ENCODE data around the gene DOCK6.

Gene DOCK6

DNA sequence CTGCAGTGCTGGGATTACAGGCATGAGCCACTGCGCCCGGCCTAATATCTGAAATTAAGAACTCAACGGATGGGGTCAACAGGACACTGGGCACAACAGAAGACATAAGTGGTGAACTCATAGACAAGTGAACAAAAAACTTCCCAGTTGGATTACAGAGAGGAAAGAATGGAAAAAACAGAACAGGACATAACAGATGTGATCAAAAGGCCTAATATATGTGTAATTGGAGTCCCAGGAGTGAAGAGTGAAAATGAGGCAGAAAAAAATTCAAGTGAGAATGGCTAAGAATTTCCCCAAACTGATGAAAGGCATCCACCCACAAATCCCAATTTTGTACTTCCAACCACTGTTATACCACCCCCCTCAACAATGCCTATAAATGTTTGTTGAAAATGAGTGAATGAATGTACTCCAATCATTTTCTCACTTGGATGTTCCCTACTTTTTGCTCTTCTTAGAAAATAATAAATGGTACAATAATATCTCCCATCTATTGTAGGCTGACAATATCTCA lies 41.2 kb downstream of the DOCK6 start:
- DNase-seq: no peak

- DNase-seq: no peak
Observed at GRCh38 chr19:11214387-11214786, 47.9 kb downstream of the DOCK6 start.

DNA sequence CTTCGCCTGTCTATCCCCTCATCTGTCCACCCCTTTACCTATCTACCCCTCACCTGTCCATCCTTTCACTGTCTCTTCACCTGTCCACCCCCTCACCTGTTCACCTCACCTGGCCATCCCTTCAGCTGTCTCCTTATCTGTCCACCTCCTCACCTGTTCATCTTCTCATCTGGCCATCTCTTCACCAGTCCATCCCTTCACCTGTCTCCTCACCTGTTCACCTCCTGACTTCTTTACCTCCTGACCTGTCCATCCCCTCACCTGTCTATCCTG lies 51.7 kb downstream of the DOCK6 start:
- DNase-seq: no peak

DNA sequence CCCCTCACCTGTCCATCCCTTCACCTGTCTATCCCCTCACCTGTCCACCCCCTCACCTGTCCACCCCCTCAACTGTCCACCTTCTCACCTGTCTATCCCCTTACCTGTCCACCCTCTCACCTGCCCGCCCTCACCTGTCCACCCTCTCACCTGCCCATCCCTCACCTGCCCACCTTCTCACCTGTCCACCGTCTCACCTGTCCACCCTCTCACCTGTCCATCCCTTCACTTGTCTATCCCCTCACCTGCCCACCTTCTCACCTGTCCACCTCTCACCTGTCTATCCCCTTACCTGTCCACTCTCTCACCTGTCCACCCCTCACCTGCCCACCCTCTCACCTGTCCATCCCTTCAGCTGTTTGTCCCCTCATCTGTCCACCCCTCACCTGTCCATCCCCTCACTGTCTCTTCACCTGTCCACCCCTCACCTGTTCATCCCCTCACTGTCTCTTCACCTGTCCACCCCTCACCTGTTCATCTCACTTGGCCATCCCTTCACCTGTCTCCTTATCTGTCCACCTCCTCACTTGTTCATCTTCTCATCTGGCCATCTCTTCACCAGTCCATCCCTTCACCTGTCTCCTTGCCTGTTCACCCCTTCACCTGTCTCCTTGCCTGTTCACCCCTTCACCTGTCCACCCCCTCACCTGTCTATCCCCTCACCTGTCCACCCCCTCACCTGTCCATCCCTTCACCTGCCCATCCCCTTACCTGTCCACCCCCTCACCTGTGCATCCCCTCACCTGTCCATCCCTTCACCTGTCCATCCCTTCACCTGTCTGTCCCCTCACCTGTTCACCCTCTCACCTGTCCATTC lies 52.3 kb downstream of the DOCK6 start:
- no peak for DNase-seq

DNA sequence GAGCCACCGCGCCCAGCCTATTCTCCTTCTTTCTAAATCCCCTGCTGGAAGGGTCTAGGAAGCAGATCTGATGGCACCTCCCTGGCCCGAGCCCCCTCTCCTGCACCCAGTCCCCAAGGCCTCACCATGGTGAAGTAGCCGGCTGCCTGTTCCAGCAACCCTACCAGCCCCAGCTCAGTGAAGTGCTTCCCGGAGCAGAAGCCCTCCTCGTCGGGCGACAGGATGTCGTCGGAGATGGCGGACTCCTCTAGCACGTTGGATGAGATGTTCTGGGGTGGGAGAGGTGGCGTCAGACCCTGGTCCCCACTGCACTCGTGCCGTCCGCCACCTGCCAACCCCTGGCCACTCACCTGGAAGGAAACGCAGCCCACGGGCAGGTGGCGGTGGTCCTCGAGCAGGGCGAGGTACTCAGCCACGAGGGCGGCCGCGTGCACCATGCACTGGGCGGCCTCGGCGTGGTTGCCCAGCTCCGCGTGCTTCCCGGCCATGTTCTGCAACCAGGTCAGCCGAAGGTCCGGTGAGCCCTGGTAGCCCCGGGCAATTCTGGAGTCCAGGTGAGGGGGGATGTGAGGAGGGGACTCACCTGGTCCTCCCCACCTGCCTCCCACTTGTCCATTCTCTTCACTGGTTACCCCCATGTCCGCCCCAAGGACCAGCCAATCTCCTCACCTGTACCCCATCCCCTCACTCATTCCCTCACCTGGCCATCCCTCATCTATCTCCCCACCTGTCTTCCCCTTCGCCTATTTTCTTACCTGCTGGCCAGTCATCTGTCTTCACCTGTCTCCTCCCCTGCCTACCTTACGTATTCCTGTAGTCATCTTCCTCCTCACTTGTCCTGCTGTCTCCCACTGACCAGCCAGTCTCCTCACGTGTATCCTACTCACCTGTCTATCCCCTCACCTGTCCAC lies 53.5 kb downstream of the DOCK6 start:
- DNase-seq: no peak

GRCh38 chr19:11205939-11206570 lies 56.3 kb downstream of the DOCK6 start:
- no peak for DNase-seq

DNA sequence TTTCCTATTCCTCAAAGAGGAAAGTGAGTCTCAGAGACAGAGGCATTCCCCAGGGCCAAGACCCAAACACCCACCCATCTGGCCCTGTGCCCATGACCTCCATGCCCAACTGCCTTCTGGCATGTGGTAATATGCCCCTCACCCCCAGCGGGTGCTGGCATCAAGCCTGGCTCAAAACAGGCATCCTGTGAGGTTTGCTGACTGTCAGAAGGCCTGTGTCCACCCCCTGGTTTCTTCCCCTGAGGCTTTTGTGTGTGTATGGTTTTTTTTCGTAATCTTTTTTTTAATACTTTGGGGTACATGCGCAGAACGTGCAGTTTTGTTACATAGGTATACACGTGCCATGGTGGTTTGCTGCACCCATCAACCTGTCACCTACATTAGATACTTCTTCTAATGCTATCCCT lies 57.4 kb downstream of the DOCK6 start:
- no peak for DNase-seq

GRCh38 chr19:11204076-11204602 lies 58.2 kb downstream of the DOCK6 start:
- no peak for DNase-seq

DNA sequence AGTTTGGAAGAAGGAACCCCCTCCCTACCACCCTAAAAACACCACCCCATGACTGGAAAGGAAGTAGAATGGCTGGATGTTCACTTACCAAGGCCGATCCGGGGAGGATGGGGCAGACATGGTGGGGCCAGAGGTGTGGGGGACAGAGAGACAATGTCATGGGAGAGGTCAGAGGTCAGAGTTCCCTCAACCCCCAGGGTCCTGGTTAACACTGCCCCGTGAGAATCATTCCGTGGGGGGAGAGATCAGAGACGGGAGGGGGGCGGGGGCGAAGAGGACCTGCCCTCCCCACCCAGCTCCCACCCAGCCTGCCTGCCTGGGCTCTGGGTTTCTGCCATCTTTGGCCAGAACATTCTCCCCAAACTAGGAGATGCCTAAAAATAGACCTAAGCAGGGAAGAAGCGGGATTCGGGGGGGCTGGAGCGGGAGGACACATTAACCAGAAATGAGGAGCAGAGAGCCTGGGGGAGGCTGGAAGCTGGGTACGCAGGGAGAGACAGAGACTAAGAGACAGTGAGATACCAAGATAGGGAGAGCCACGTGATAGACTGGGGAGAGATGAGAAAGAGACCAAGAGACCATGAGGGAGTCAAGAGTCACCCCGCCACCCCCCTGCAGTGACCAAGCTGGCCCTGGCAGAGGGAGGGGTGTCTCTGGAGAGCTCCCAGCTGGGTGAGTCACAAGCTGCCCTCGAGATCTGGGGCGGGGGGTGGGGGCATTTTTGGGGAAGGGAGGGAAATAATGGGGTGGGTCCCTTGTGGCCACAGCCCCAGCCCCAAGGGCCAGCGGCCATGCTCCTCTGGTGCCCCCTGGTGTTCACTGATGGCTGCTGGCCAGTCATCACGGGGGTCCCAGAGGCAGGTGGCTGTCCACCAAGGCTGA lies 58.9 kb downstream of the DOCK6 start:
- DNase-seq: no peak

DNA sequence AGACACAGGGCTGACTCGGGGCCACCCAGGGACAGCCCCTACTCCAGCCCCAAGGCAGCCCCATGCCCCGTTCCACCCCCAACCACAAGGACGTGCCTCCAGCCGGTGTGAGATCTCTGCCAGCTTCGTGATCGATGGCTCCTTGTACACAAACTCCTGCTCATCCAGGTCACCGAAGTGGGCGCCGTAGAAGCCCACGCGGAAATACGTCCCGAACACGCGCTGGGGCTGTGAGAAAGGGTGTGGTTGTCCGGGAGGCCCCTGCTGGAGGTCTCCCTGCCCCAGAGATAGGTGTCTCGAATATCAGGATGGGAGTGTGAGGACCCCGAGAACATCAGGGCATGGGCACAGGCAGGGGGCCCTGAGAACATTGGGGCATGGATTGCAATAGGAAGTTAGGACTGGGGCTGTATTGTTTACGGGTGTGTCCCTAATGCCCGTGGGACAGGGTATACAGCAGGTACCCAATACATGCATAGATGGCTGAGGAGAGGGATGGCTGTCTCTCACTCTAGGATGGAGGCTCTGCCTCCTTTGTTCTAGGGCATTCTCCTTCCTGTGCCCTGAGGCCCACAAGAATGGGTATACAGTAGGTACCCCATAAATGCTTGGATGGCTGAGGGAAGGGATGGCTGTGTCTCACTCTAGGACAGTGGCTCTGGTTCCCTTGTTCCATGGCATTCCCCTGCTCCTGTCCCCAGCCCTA lies 59.7 kb downstream of the DOCK6 start:
- DNase-seq: no peak

GRCh38 chr19:11201791-11202190 lies 60.5 kb downstream of the DOCK6 start:
- no peak for DNase-seq

DNA sequence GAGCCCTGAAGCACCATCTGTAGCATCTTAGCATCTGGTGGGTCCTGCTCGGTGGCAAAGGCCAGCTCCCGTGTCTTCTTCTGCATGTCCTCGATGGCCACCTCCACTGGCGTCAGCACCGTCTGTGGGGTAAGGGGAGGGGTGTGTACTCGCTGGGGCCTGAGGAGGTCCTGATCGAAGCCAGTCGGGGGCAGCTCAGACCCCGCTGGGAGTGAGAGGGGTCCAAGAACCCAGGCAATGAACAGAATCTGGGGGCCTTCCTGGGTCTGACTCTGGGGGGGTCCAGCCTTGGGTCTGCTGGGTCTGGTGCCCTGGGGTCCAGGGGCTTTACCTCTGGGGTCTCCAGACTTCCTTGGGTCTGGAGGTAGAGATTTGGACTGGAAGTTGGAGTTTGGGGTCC lies 61.4 kb downstream of the DOCK6 start:
- no peak for DNase-seq

GRCh38 chr19:11200015-11200574 lies 62.2 kb downstream of the DOCK6 start:
- no peak for DNase-seq

DNA sequence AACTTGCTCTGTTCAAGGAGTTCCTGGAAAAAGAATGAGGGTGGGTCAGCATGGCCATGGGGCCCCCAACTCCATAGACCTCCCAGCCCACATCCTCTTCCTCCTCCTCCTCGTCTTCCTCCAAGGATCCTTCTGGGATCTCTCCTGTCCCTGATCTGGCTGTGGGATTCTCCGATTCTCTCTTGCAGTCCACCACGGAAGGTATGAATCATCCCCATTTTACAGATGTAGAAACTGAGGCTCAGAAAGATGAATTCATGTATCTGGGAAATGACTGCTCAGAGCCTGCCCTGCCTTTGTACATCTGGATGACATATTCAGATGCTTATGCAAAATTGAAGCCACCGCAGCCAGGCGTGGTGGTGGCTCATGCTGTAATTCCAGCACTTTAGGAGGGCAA lies 62.8 kb downstream of the DOCK6 start:
- no peak for DNase-seq

DNA sequence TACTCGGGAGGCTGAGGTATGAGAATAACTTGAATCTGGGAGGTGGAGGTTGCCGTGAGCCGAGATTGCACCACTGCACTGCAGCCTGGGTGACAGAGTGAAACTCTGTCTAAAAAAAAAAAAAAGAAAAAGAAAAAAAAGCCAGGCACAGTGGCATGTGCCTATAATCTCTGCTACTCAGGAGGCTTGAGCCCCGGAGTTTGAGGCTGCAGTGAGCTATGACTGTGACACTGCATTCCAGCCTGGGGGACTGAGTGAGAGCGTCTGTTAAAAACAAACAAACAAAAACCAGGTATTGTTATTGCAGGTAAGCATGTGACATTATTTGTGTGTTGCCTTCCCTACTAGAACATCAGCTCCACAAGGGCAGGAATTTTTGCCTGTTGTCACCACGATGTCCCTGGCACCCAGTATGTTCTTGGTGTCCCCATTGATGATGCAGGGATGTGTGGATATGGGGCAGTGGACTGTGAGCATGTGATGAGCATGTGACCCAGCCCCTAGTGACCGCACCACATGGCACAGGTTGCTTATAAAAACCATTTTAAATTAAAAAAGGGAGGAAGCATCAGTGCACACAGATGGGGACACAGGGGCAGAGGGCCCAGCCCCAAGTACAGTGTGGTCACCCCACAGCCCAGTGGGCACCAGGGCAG lies 63.4 kb downstream of the DOCK6 start:
- no peak for DNase-seq

GRCh38 chr19:11198175-11198534 lies 64.2 kb downstream of the DOCK6 start:
- no peak for DNase-seq

DNA sequence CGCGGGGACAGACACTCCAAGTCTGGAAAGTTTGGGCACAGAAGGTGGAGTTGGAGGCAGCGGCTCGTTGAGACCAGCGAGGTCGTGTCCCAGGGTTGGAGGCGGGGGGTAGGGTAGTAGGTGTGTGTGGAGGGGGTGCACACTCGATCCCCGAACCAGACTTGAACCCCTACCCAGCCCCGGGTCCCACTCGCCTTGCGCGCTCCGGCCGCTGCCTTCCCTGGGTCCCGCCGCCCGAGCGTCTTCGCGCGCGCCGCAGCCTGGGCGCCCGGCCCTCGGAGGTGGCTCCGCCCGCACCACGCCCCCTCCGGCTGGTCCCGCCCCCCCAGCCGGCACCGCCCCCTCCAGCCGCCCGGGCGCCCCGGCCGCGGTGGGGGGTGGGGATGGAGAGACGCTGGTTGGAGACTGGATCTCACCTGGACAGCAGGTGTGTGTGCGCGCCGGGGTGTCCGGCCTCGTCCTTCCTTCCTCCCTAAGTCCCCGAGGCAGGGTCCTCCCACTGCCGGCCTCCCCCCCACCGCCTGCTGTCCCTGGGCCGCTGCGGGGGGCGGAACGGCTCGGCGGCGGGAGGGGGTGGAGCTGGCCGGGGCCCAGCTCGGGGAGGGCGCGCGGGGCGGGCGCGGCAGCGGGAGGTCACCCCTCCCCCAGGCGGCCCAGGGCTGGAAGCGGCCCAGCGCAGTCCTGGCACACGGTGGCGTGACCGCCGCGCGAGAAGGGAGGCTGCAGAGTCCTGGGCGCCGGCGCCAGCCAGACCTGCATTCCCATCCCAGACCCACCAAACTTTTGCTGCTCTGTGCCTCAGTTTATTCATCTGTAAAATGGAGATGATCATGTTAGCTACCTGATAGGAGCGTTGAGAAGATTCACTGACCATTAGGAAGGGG lies 64.8 kb downstream of the DOCK6 start, which contains the start of gene KANK2:
TSS of gene KANK2 (minus strand) at position 255 of the 884 bp plus-strand sequence. CDS start 3,034 bp downstream, outside the sequence.
- DNase-seq: peak; percentile 77

- no peak for DNase-seq
Observed at GRCh38 chr19:11196406-11197287, 65.7 kb downstream of the DOCK6 start.

DNA sequence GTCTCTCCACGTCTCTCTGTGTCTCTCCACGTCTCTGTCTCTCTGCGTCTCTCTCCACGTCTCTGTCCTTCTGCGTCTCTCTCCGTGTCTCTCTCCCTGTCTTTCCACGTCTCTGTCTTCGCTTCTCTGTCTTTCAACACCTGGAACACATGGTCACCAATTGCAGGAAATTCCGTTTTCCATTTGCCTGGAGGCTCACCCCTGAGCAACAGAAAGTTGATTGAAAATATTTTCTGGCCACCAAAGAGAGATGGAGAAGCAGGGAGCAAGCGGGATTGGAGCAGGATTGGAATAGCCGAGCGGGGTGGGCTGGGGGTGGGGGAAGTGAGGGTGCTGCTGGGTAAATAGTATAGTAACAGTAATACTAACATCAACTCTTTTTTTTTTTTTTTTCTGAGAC lies 66.6 kb downstream of the DOCK6 start:
- DNase-seq: no peak
